Epithelial cell of esophagus (primary cell): ENCODE data around the gene MRPS9.

Experiments used
- DNase-seq: peaks from one replicate; pipeline ENCODE4 v3.0.0; 2010; ENCODE audit warnings: low read depth
- H3K4me3 ChIP-seq: 2 replicates; pipeline ENCODE4 v1.5.1; 2011; ENCODE audit warnings: mild to moderate bottlenecking, low read length, control low read depth
- CTCF ChIP-seq: IDR thresholded peaks from 2 replicates; pipeline ENCODE4 v1.5.1; 2011; ENCODE audit warnings: low read depth, mild to moderate bottlenecking, low read length, control low read depth, inconsistent platforms; ENCODE audit not compliant: insufficient read depth; ENCODE audit errors: missing control alignments

The MRPS9 gene

GRCh38 chr2:105144941-105145300 is 107.1 kb downstream of the MRPS9 start:
- no peak for TF ChIP-seq CTCF
- no peak for DNase-seq
- no peak overlapping the region for H3K4me3 ChIP-seq

- no peak overlapping the region for H3K4me3 ChIP-seq
- TF ChIP-seq CTCF = no peak
- DNase-seq = no peak
These were observed 111.4 kb downstream of the MRPS9 start for GRCh38 chr2:105149272-105149671.
